Omental fat pad (tissue), 4 donors: ENCODE results near the gene BATF. TPM values are rescaled to one million over a fixed set of nuclear protein-coding genes. Genes with fewer than 3 reads are reported as not detected.

Source experiments
- ATAC-seq: fragments of 150-250 bp; one replicate; pipeline ENCODE4 v1.9.1; 2016; ENCODE audit warnings: mild to moderate bottlenecking, moderate library complexity; ENCODE audit not compliant: low FRiP score
- DNase-seq: peaks from one replicate; pipeline ENCODE4 v3.0.0-alpha.2; 2019; ENCODE audit warnings: low spot score
- total RNA-seq, 4 donors: library from RNA; depleted of rRNA; stranded (reverse); fragments of >200 nt; gene quantifications; one replicate each; pipeline ENCODE4 v1.1.0, GENCODE V29; 2016
- TF ChIP-seq, protein P1 (sequence below), 3 donors: fragments of 450-650 bp; IDR thresholded peaks; one replicate each; pipeline ENCODE4 v1.5.1; 2016 to 2017; ENCODE audit warnings: antibody characterized with exemption in 3 of 3, mild to moderate bottlenecking in 3 of 3, moderate library complexity in 2 of 3

The BATF gene
- total RNA-seq, 4 donors from 2014 or later, result 8.2 to 22.8 (median 12.9) TPM

DNA sequence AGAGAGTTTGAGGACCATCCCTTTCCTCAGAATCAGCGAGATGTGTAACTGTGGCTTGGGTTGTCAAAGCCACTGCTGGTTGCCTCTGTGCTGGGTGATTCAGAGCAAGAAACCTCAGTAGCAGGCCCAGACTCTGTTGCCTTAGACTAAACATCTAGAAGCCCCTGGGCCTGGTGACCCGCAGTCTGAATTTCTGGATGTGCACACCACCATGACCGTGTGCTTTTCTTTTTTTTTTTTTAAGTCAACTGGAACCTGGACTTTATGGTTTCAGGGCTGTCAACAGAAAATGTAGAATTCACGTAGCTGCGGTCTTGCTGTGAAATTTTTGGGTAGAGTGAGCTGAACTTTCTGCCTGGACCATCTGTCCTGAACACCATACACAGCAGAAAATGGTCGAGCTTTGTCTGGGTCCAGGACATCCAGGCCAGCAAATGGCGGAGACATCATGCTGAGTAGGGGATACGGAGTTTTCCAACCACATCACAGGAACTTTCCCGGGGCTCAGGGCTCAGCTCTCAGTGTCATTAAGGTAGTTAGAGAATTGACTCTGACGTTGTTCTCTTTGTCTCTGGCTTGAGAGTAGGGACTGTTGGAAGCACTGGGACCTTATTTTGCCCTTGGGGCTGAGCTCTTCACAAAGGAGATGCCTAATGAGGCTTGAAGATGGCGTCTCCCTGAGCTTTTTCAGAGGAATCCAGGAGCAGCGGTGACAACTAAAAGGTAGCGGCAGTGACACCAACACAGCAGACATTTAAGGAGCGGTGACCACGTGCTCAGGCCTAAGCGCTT, 23.0 kb upstream of the BATF start:
- ATAC-seq, result no peak
- TF ChIP-seq, protein P1, sequence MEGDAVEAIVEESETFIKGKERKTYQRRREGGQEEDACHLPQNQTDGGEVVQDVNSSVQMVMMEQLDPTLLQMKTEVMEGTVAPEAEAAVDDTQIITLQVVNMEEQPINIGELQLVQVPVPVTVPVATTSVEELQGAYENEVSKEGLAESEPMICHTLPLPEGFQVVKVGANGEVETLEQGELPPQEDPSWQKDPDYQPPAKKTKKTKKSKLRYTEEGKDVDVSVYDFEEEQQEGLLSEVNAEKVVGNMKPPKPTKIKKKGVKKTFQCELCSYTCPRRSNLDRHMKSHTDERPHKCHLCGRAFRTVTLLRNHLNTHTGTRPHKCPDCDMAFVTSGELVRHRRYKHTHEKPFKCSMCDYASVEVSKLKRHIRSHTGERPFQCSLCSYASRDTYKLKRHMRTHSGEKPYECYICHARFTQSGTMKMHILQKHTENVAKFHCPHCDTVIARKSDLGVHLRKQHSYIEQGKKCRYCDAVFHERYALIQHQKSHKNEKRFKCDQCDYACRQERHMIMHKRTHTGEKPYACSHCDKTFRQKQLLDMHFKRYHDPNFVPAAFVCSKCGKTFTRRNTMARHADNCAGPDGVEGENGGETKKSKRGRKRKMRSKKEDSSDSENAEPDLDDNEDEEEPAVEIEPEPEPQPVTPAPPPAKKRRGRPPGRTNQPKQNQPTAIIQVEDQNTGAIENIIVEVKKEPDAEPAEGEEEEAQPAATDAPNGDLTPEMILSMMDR (IDR thresholded peaks at IDR 0.05), result no peak

DNA sequence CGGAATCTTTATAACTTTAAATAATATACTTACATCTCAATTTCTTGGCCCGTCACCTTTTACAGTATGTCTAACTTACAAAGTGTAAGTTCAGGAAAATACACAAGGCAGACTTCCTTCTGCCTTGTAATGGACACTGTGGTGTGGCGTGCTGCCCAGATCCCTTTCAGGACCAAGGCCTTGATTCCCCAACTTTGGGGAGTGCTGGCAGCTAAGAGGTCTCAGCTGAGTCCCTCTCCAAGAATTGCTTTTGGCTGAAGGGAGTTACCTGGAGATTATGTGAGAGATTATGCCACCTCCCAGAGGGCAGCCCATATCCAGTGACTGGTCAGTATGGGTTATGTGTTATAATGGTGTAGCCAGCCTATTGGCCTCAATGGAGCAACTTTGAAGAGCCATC, 21.2 kb upstream of the BATF start:
- TF ChIP-seq, protein P1 (IDR thresholded peaks at IDR 0.05), result no peak
- DNase-seq (no peak), ATAC-seq (no peak)

More for the DNA sequence above, 23.0 kb upstream of the BATF start:
- no peak for DNase-seq

DNA sequence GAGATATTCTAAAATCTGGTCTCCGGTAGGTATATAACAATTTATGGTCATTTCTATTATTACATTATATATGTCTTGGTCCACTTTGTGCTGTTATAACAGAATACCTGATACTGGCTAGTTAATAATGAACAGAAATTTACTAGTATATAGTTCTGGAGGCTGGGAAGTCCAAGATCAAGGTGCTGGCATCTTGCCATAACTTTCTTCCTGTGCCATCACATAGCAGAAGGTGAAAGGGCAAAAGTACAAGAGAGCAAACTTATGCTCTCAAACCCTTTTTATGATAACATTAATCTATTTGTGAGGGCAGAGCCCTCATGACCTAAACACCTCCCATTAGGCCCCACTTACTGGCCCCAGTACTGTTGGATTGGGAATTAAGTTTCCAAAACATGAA, 17.9 kb upstream of the BATF start:
- TF ChIP-seq, protein P1 (IDR thresholded peaks at IDR 0.05), result no peak
- no peak for DNase-seq
- ATAC-seq, result no peak

DNA sequence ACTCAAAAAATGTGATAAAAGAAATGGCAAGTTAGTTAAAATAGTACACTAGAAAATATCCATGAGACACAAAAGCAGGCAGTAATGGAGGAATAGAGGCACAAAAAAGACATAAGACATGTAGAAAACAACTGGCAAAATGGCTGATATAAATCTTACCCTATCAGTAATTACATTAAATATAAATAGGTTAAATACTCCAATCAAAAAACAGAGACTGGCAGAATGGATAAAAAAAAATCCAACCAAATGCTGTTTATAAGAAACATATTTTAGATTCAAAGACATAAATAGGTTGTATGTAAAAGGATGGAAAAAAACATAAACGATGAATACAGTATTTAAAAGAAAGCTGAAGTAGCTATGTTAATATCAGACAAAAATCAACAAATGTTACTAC, 15.3 kb upstream of the BATF start:
- ATAC-seq (no peak), DNase-seq (no peak)
- TF ChIP-seq, protein P1 (IDR thresholded peaks at IDR 0.05), result no peak

DNA sequence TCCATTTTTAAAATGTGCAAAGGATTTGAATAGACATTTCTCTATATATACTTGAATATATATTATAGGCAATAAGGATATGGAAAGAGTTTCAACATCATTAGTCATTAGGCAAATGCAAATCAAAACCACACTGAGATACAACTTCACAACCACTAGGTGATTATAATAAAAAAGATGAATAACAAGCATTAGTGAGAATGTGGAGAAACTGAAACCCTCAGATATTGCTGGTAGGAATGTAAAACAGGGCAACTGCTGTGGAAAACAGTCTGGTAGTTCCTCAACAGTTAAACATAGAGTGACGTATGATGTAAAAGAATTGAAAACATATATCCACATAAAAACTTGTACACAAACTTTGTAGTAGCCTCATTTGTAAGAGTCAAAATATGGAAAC, 11.7 kb upstream of the BATF start:
- DNase-seq (no peak), ATAC-seq (no peak)
- TF ChIP-seq, protein P1 (IDR thresholded peaks at IDR 0.05), result no peak

DNA sequence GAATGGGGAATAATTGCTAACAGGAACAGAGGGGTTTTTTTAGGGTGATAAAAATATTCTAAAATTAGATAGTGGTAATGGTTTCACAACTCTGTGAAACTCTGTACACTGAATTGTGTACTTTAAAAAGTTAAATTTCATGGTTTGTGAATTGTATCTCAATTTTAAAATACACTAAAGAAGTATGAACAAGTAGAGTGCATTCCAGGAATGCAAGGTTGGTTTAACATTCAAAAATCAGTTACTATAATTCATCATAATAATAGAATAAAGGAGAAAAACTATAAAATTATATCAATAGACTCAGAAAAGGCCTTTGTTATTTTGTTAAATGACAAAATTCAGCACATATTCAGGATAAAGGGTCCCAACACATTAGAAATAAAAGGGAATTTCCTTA, 11.1 kb upstream of the BATF start:
- no peak for ATAC-seq
- TF ChIP-seq, protein P1 (IDR thresholded peaks at IDR 0.05), result no peak
- no peak for DNase-seq
